ENCODE data around the gene ADCY4.
"Not testable (repeated sequence)": the region's sequence is repeated elsewhere in the genome, so short reads cannot be mapped to it uniquely, and the experiment has no call there.

The ADCY4 gene

GRCh38 chr14:24334431-24335291 is at the start of gene ADCY4:
TSS of gene ADCY4 (minus strand) at chr14:24335071. CDS start at chr14:24334652, 419 bp downstream.
- DNase-seq = no peak

GRCh38 chr14:24384169-24384568 is 49.3 kb upstream of the ADCY4 start:
- no peak for DNase-seq

GRCh38 chr14:24382064-24382371 is 47.1 kb upstream of the ADCY4 start:
- DNase-seq = no peak

GRCh38 chr14:24381363-24382063 is 46.6 kb upstream of the ADCY4 start:
- DNase-seq = no peak

GRCh38 chr14:24379907-24380730 is 45.2 kb upstream of the ADCY4 start:
- DNase-seq = no peak

- no peak for DNase-seq
These were observed 44.4 kb upstream of the ADCY4 start for GRCh38 chr14:24378981-24379906.

GRCh38 chr14:24378327-24378726 is 43.5 kb upstream of the ADCY4 start:
- no peak for DNase-seq

- DNase-seq = peak; percentile 90
These were observed 42.8 kb upstream of the ADCY4 start for GRCh38 chr14:24377657-24378056.

- DNase-seq = no peak
These were observed 42.3 kb upstream of the ADCY4 start for GRCh38 chr14:24377126-24377525.

GRCh38 chr14:24376448-24377070 is 41.7 kb upstream of the ADCY4 start:
- no peak for DNase-seq

- DNase-seq = peak; percentile 52
These were observed 38.0 kb upstream of the ADCY4 start for GRCh38 chr14:24372701-24373416.

- not testable (repeated sequence) for DNase-seq
These were observed 36.7 kb upstream of the ADCY4 start for GRCh38 chr14:24371605-24372004.

GRCh38 chr14:24370748-24371147 is 35.9 kb upstream of the ADCY4 start:
- no peak for DNase-seq

- no peak for DNase-seq
These were observed 35.2 kb upstream of the ADCY4 start for GRCh38 chr14:24369907-24370687.

GRCh38 chr14:24369463-24369862 is 34.6 kb upstream of the ADCY4 start:
- no peak for DNase-seq

GRCh38 chr14:24368562-24369252 is 33.8 kb upstream of the ADCY4 start:
- no peak for DNase-seq

- no peak for DNase-seq
These were observed 33.3 kb upstream of the ADCY4 start for GRCh38 chr14:24368212-24368561.

GRCh38 chr14:24367514-24368211 is 32.8 kb upstream of the ADCY4 start, which contains the start of gene NFATC4:
TSS of gene NFATC4 (plus strand) at chr14:24368184. CDS start at chr14:24368341, 157 bp downstream.
- DNase-seq = peak; percentile 65
